Measurements from ENCODE around the gene SRL.

DNA sequence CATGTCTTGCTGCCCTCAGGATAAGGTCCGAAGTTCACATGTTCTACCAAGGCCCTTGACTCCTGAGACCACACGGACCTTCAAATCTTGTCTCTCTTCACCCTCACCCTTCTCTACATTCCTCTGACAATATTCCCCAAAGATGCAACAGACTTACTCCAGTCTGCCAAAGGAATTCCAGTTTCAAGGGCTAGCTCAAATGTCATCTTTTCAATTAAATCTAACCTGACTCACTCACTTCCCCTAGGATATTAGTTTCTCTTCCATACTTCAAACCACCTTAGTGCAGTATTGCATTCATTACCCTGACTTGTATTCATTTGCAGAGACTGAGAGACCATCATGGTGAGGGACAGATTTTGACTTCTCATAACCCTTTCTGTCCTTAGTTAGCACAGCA is 66.0 kb downstream of the SRL start:
- no peak for TF ChIP-seq TAF1 (IDR thresholded peaks at IDR 0.05; ENCODE audit: low read depth)
- TF ChIP-seq, protein P1, sequence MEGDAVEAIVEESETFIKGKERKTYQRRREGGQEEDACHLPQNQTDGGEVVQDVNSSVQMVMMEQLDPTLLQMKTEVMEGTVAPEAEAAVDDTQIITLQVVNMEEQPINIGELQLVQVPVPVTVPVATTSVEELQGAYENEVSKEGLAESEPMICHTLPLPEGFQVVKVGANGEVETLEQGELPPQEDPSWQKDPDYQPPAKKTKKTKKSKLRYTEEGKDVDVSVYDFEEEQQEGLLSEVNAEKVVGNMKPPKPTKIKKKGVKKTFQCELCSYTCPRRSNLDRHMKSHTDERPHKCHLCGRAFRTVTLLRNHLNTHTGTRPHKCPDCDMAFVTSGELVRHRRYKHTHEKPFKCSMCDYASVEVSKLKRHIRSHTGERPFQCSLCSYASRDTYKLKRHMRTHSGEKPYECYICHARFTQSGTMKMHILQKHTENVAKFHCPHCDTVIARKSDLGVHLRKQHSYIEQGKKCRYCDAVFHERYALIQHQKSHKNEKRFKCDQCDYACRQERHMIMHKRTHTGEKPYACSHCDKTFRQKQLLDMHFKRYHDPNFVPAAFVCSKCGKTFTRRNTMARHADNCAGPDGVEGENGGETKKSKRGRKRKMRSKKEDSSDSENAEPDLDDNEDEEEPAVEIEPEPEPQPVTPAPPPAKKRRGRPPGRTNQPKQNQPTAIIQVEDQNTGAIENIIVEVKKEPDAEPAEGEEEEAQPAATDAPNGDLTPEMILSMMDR (IDR thresholded peaks at IDR 0.05; ENCODE audit: poor library complexity, severe bottlenecking), result no peak
- no peak for TF ChIP-seq EZH2 (IDR thresholded peaks at IDR 0.05; ENCODE audit: borderline replicate concordance, insufficient read depth, low read length, poor library complexity, severe bottlenecking)
- TF ChIP-seq, protein P2, sequence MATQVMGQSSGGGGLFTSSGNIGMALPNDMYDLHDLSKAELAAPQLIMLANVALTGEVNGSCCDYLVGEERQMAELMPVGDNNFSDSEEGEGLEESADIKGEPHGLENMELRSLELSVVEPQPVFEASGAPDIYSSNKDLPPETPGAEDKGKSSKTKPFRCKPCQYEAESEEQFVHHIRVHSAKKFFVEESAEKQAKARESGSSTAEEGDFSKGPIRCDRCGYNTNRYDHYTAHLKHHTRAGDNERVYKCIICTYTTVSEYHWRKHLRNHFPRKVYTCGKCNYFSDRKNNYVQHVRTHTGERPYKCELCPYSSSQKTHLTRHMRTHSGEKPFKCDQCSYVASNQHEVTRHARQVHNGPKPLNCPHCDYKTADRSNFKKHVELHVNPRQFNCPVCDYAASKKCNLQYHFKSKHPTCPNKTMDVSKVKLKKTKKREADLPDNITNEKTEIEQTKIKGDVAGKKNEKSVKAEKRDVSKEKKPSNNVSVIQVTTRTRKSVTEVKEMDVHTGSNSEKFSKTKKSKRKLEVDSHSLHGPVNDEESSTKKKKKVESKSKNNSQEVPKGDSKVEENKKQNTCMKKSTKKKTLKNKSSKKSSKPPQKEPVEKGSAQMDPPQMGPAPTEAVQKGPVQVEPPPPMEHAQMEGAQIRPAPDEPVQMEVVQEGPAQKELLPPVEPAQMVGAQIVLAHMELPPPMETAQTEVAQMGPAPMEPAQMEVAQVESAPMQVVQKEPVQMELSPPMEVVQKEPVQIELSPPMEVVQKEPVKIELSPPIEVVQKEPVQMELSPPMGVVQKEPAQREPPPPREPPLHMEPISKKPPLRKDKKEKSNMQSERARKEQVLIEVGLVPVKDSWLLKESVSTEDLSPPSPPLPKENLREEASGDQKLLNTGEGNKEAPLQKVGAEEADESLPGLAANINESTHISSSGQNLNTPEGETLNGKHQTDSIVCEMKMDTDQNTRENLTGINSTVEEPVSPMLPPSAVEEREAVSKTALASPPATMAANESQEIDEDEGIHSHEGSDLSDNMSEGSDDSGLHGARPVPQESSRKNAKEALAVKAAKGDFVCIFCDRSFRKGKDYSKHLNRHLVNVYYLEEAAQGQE (IDR thresholded peaks at IDR 0.05; ENCODE audit: borderline replicate concordance), result no peak
